Panc1 (cell line): Measurements from ENCODE around the gene ADCY9. TPM values are rescaled to one million over a fixed set of nuclear protein-coding genes. Genes with fewer than 3 reads are reported as not detected.

Experiments used
- ATAC-seq: fragments of 200-7000 bp; cut with Tn5 transposase; 2 replicates; pipeline ENCODE4 v1.9.1; 2020; ENCODE audit warnings: mild to moderate bottlenecking, moderate library complexity
- BruUV-seq: library from RNA; stranded (reverse); fragments of 400-500 nt; replicated peaks from 2 replicates; lab custom pipeline; 2021; lab: Mats Ljungman, UMichigan
- CTCF ChIA-PET: fragments of 300-600 bp; sonication (Branson Sonifier 250); formaldehyde crosslinking; loops from one replicate; lab custom pipeline; 2022; ENCODE audit warnings: antibody characterized with exemption; lab: Charles Lee
- POLR2A ChIA-PET: fragments of 300-600 bp; sonication (Branson Sonifier 250); formaldehyde crosslinking; loops from one replicate; lab custom pipeline; 2022; ENCODE audit warnings: antibody characterized with exemption; lab: Charles Lee
- DNase-seq: peaks from one replicate; pipeline ENCODE4 v3.0.0-alpha.2; 2010; ENCODE audit warnings: low read depth, low spot score
- H3K27ac ChIP-seq: 2 replicates; pipeline ENCODE4 v1.5.1; 2011; ENCODE audit warnings: mild to moderate bottlenecking, low read length, inconsistent platforms
- H3K27me3 ChIP-seq: fragments of 200-500 bp; sonication (Bioruptor generic); 2 replicates; pipeline ENCODE4 v1.6.0; 2014; ENCODE audit warnings: low read length, inconsistent platforms; ENCODE audit not compliant: control insufficient read depth, insufficient read depth
- H3K36me3 ChIP-seq: fragments of 200-500 bp; sonication (Bioruptor generic); 2 replicates; pipeline ENCODE4 v1.5.1; 2014; ENCODE audit warnings: inconsistent platforms, mild to moderate bottlenecking, low read length, moderate library complexity; ENCODE audit not compliant: control insufficient read depth, insufficient read depth
- H3K4me1 ChIP-seq: 2 replicates; pipeline ENCODE4 v1.5.1; 2011; ENCODE audit warnings: inconsistent platforms, mild to moderate bottlenecking, low read length, moderate library complexity; ENCODE audit not compliant: control insufficient read depth, insufficient read depth
- H3K4me3 ChIP-seq, 2 experiments: 2 replicates each; pipeline ENCODE4 v1.5.1; 2011 to 2012; ENCODE audit warnings: low read depth in 2 of 2, low read length in 2 of 2, mild to moderate bottlenecking in 2 of 2, inconsistent platforms in 1 of 2, moderate library complexity in 1 of 2
- H3K9me3 ChIP-seq: fragments of 200-500 bp; sonication (Bioruptor generic); 2 replicates; pipeline ENCODE4 v1.5.1; 2014; ENCODE audit warnings: low read depth, mild to moderate bottlenecking, inconsistent platforms, low read length, moderate library complexity; ENCODE audit not compliant: control insufficient read depth, insufficient read depth
- CTCF ChIP-seq: fragments of 450-650 bp; IDR thresholded peaks from 2 replicates; pipeline ENCODE4 v1.5.1; 2017; ENCODE audit warnings: mild to moderate bottlenecking
- POLR2AphosphoS5 ChIP-seq: IDR thresholded peaks from 2 replicates; pipeline ENCODE4 v1.6.1; 2012; ENCODE audit warnings: mild to moderate bottlenecking, low read depth, low read length, moderate library complexity
- REST ChIP-seq, 2 experiments: IDR thresholded peaks; 2 replicates each; pipeline ENCODE4 v1.6.1; 2011 to 2012; ENCODE audit warnings: low read depth in 2 of 2, control low read depth in 1 of 2, low read length in 1 of 2, mild to moderate bottlenecking in 1 of 2, moderate library complexity in 1 of 2; ENCODE audit not compliant: insufficient read depth in 1 of 2
- SIN3A ChIP-seq: IDR thresholded peaks from 2 replicates; pipeline ENCODE4 v1.6.1; 2012; ENCODE audit warnings: low read depth, mild to moderate bottlenecking, low read length, moderate library complexity, borderline replicate concordance; ENCODE audit not compliant: insufficient read depth
- TCF7L2 ChIP-seq: IDR thresholded peaks from 2 replicates; pipeline ENCODE4 v1.6.1; 2011; ENCODE audit warnings: mild to moderate bottlenecking, low read depth, low read length, inconsistent platforms
- in situ Hi-C: cut with HindIII; loops from 2 replicates; pipeline ENCODE4 v1.10.0; 2016; ENCODE audit warnings: low sequenced_read_pairs, low pct_unique_long_range_greater_than_20kb
- intact Hi-C: fragments of 100-400 bp; cut with micrococcal nuclease; formaldehyde crosslinking; loops from one replicate; pipeline ENCODE4 v1.10.0; 2022; ENCODE audit not compliant: unreplicated experiment
- total RNA-seq: library from RNA; stranded (reverse); gene quantifications from one replicate; pipeline ENCODE4 v1.2.1, GENCODE V29; 2021; ENCODE audit not compliant: unreplicated experiment

The ADCY9 gene
- total RNA-seq, 1 experiment from 2014 or later: 29.8 TPM

GRCh38 chr16:3971261-3971660 lies 145.0 kb downstream of the ADCY9 start:
- Histone ChIP-seq H3K4me1 (no peaks in the 10 kb centered on the region), H3K4me3 (no peak overlapping the region), H3K9me3 (no peaks in the 10 kb centered on the region), H3K36me3 (no peaks in the 10 kb centered on the region), H3K27ac (no peak overlapping the region), H3K27me3 (no peaks in the 10 kb centered on the region)
- POLR2A ChIA-PET: no interaction called here
- CTCF ChIA-PET: no interaction called here
- DNase-seq (no peak), ATAC-seq (no peak)
- no peak for TF ChIP-seq REST (IDR thresholded peaks at IDR 0.05; ENCODE audit: insufficient read depth in 1 of 2, low read depth in 2 of 2, low read length in 1 of 2)
- no peak for TF ChIP-seq TCF7L2
- no peak for TF ChIP-seq SIN3A
- TF ChIP-seq POLR2AphosphoS5: no peak
- TF ChIP-seq CTCF: no peak
- no TSS peak for BruUV-seq
- intact Hi-C loops (no loop called here), in situ Hi-C loops (no loop called here)

GRCh38 chr16:3968551-3968950 lies 147.7 kb downstream of the ADCY9 start:
- BruUV-seq: no TSS peak
- Histone ChIP-seq H3K36me3 (no peaks in the 10 kb centered on the region), H3K27ac (no peak overlapping the region), H3K4me1 (0 out of 2 replicates have a peak, but pooled peaks cover 5% of the 10 kb centered on the region), H3K9me3 (no peaks in the 10 kb centered on the region), H3K27me3 (no peaks in the 10 kb centered on the region), H3K4me3 (no peak overlapping the region)
- DNase-seq (no peak), ATAC-seq (no peak)
- POLR2A ChIA-PET: no interaction called here
- in situ Hi-C loops: no loop called here
- CTCF ChIA-PET: no interaction called here
- intact Hi-C loops: no loop called here
- TF ChIP-seq POLR2AphosphoS5: no peak
- no peak for TF ChIP-seq CTCF
- TF ChIP-seq SIN3A: no peak
- TF ChIP-seq TCF7L2: no peak
- no peak for TF ChIP-seq REST (IDR thresholded peaks at IDR 0.05; ENCODE audit: insufficient read depth in 1 of 2, low read depth in 2 of 2, low read length in 1 of 2)
